SKM-1 (cell line): ENCODE results near the gene COL6A1.
"Not testable (repeated sequence)": the region's sequence is repeated elsewhere in the genome, so short reads cannot be mapped to it uniquely, and the experiment has no call there.

Experiments
- DNase-seq: peaks from one replicate; lab custom pipeline; 2025; ENCODE audit not compliant: unreplicated experiment; lab: John Stamatoyannopoulos, UW

The COL6A1 gene

GRCh38 chr21:45966791-45967394 is 14.7 kb upstream of the COL6A1 start:
- no peak for DNase-seq

- no peak for DNase-seq
These were observed 11.5 kb upstream of the COL6A1 start for GRCh38 chr21:45969921-45970673.

- DNase-seq: no peak
These were observed 10.6 kb upstream of the COL6A1 start for GRCh38 chr21:45970674-45971615.

- no peak for DNase-seq
These were observed 9.8 kb upstream of the COL6A1 start for GRCh38 chr21:45971616-45972352.

GRCh38 chr21:45972353-45972715 is 9.2 kb upstream of the COL6A1 start:
- DNase-seq: no peak

- no peak for DNase-seq
These were observed 8.7 kb upstream of the COL6A1 start for GRCh38 chr21:45972716-45973474.

- DNase-seq: no peak
These were observed 8.0 kb upstream of the COL6A1 start for GRCh38 chr21:45973475-45974072.

- no peak for DNase-seq
These were observed 7.2 kb upstream of the COL6A1 start for GRCh38 chr21:45974073-45975019.

GRCh38 chr21:45975020-45975666 is 6.4 kb upstream of the COL6A1 start:
- no peak for DNase-seq

- DNase-seq: not testable (repeated sequence)
These were observed 5.7 kb upstream of the COL6A1 start for GRCh38 chr21:45975667-45976409.

- no peak for DNase-seq
These were observed 4.8 kb upstream of the COL6A1 start for GRCh38 chr21:45976701-45977311.

- no peak for DNase-seq
These were observed 4.2 kb upstream of the COL6A1 start for GRCh38 chr21:45977396-45977795.

- no peak for DNase-seq
These were observed 2.4 kb upstream of the COL6A1 start for GRCh38 chr21:45979141-45979631.

- no peak for DNase-seq
These were observed 1.9 kb upstream of the COL6A1 start for GRCh38 chr21:45979651-45980050.

GRCh38 chr21:45980271-45980670 is 1.3 kb upstream of the COL6A1 start:
- no peak for DNase-seq

GRCh38 chr21:45980697-45981096 is 873 bp upstream of the COL6A1 start:
- DNase-seq: no peak
